Neural progenitor cell (in vitro differentiated cells): ENCODE results near the gene SEBOX.

Experiments used
- CTCF ChIP-seq: fragments of 200-600 bp; sonication (generic); IDR thresholded peaks from 2 replicates; pipeline ENCODE4 v1.5.1; 2017; ENCODE audit warnings: antibody characterized with exemption, mild to moderate bottlenecking
- EZH2 ChIP-seq: fragments of 200-600 bp; sonication (generic); IDR thresholded peaks from 2 replicates; pipeline ENCODE4 v1.6.1; 2017; ENCODE audit warnings: antibody characterized with exemption, mild to moderate bottlenecking, moderate library complexity
- EZH2phosphoT487 ChIP-seq: fragments of 200-600 bp; sonication (generic); IDR thresholded peaks from 2 replicates; pipeline ENCODE4 v1.6.1; 2017; ENCODE audit warnings: antibody characterized with exemption

- no peak for TF ChIP-seq CTCF
- no peak for TF ChIP-seq EZH2
- no peak for TF ChIP-seq EZH2phosphoT487
Observed at GRCh38 chr17:28412099-28412498, 47.1 kb upstream of the SEBOX start.
